PFSK-1 (cell line): Measurements from ENCODE around the gene DMAC1.

Experiments
- POLR2AphosphoS5 ChIP-seq: IDR thresholded peaks from 2 replicates; pipeline ENCODE4 v1.6.1; 2012; ENCODE audit warnings: low read depth, mild to moderate bottlenecking, control low read depth, low read length, moderate library complexity
- REST ChIP-seq, 2 experiments: IDR thresholded peaks; 2 replicates each; pipeline versions ENCODE4 v1.6.1 to v1.8.0; 2011 to 2012; ENCODE audit warnings: low read depth in 2 of 2, low read length in 2 of 2, control low read depth in 1 of 2, inconsistent platforms in 1 of 2, mild to moderate bottlenecking in 1 of 2, moderate library complexity in 1 of 2; ENCODE audit not compliant: insufficient read depth in 1 of 2

GRCh38 chr9:7788772-7789171, 10.8 kb downstream of the DMAC1 start:
- TF ChIP-seq REST (IDR thresholded peaks at IDR 0.05; ENCODE audit: insufficient read depth in 1 of 2, low read depth in 2 of 2, low read length in 2 of 2) (no peak), POLR2AphosphoS5 (no peak)
